ENCODE measurements around the gene HM13.
"Not testable (repeated sequence)": the region's sequence is repeated elsewhere in the genome, so short reads cannot be mapped to it uniquely, and the experiment has no call there.

- not testable (repeated sequence) for TF ChIP-seq EP300, MAX, RFX5 (IDR thresholded peaks at IDR 0.05)
- peak; percentile 82 for TF ChIP-seq CTCF (IDR thresholded peaks at IDR 0.05)
Observed at GRCh38 chr20:31502884-31503673, 11.2 kb upstream of the HM13 start.

All from A549 (cell line).